ENCODE measurements around the gene PDE6C.

Gene PDE6C

DNA sequence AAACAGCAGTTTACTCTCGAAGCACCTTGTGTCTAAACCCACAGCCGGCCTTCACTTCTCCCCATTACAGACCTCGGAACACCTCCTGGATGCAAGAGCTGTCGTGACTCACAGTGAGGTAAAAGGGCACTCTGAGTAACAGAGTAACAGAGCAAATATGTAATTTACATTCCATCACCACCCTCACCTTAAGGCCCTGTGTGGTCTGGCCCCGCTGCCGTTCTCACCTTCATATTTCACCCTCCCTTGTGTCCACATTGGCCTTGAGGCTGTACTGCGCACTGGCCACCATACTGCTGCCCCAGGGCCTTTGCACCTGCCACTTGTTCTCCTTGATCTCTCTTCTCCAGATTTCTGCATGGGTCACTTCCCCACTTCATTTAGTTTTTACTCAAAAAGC lies 33.2 kb upstream of the PDE6C start:
- Histone ChIP-seq H3K9ac (ENCODE audit: low read length) (no peak overlapping the region), H3K27me3 (ENCODE audit: control insufficient read depth in 1 of 2, insufficient read depth in 2 of 2, low read length in 2 of 2) (no peaks in the 10 kb centered on the region), H3K36me3 (ENCODE audit: insufficient read depth, low read length) (no peaks in the 10 kb centered on the region), H3K9me3 (ENCODE audit: low read length) (no peaks in the 10 kb centered on the region), H3K4me3 (ENCODE audit: low read depth in 1 of 2, low read length in 2 of 2) (no peak overlapping the region), H3K27ac (ENCODE audit: low read depth, low read length) (no peak overlapping the region), H3K4me1 (ENCODE audit: insufficient read depth, low read length) (no peaks in the 10 kb centered on the region)

- Histone ChIP-seq H3K27ac (ENCODE audit: low read depth, low read length) (no peak overlapping the region), H3K4me1 (ENCODE audit: insufficient read depth, low read length) (no peaks in the 10 kb centered on the region), H3K4me3 (ENCODE audit: low read depth in 1 of 2, low read length in 2 of 2) (no peak overlapping the region), H3K9ac (ENCODE audit: low read length) (no peak overlapping the region), H3K9me3 (ENCODE audit: low read length) (no peaks in the 10 kb centered on the region), H3K27me3 (ENCODE audit: control insufficient read depth in 1 of 2, insufficient read depth in 2 of 2, low read length in 2 of 2) (no peaks in the 10 kb centered on the region), H3K36me3 (ENCODE audit: insufficient read depth, low read length) (no peaks in the 10 kb centered on the region)
These were observed 32.2 kb upstream of the PDE6C start for GRCh38 chr10:93579985-93580711.

- Histone ChIP-seq H3K27ac (ENCODE audit: low read depth, low read length) (no peak overlapping the region), H3K36me3 (ENCODE audit: insufficient read depth, low read length) (no peaks in the 10 kb centered on the region)
These were observed 31.5 kb upstream of the PDE6C start for GRCh38 chr10:93580828-93581227.

GRCh38 chr10:93584445-93584844 lies 27.9 kb upstream of the PDE6C start:
- no peaks in the 10 kb centered on the region for H3K27me3 ChIP-seq (ENCODE audit: control insufficient read depth in 1 of 2, insufficient read depth in 2 of 2, low read length in 2 of 2)
- no peak overlapping the region for H3K9ac ChIP-seq (ENCODE audit: low read length)
- H3K9me3 ChIP-seq (ENCODE audit: low read length), result no peaks in the 10 kb centered on the region
- H3K4me1 ChIP-seq (ENCODE audit: insufficient read depth, low read length), result no peaks in the 10 kb centered on the region
- no peak overlapping the region for H3K27ac ChIP-seq (ENCODE audit: low read depth, low read length)
- H3K4me3 ChIP-seq (ENCODE audit: low read depth in 1 of 2, low read length in 2 of 2), result no peak overlapping the region
- no peaks in the 10 kb centered on the region for H3K36me3 ChIP-seq (ENCODE audit: insufficient read depth, low read length)

More at GRCh38 chr10:93580828-93581227, 31.5 kb upstream of the PDE6C start:
- Histone ChIP-seq H3K9me3 (ENCODE audit: low read length) (no peaks in the 10 kb centered on the region), H3K4me1 (ENCODE audit: insufficient read depth, low read length) (no peaks in the 10 kb centered on the region), H3K4me3 (ENCODE audit: low read depth in 1 of 2, low read length in 2 of 2) (no peak overlapping the region), H3K9ac (ENCODE audit: low read length) (no peak overlapping the region), H3K27me3 (ENCODE audit: control insufficient read depth in 1 of 2, insufficient read depth in 2 of 2, low read length in 2 of 2) (no peaks in the 10 kb centered on the region)

DNA sequence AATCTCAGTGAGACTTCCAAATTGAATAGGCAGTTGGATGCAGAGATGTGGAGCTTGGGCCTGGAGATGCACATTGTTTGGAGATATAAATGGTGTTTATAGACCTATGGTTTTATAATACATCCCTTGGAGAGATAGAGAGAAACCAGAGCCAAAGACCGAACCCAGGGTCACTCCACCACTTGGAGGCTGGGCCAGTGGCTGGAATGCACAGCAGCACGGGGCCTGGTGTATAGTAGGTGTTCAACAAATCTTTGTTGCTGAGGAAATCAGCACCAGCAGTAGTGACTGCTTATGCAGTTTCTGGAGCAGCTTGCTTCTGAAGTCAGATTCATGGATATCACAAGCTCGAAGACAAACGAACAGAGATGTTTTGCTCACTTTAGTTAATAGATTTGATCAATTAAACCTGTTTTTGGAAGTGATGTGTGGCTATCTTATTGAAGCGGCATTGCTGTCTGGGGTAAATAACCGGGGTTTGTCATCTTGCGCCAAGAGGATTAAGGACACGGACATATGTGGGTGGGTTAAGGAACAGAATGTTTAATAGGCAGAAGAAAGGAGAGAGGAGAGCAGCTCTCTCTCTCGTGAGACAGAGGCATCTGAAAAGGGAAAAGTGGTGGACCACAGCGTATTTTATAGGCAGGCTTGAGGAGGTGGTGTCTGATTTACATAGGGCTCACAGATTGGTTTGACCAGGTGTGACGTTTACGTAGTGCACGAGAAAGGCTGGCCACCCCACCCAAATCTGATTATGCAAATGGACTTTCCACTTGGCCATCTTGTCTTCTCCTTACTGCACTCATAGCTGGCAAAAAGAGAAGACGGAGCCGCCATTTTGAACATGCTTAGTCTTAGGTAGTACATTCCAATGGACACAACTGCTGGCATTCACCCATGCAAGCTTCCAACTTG lies 22.4 kb upstream of the PDE6C start:
- Histone ChIP-seq H3K4me1 (ENCODE audit: insufficient read depth, low read length) (no peaks in the 10 kb centered on the region), H3K27ac (ENCODE audit: low read depth, low read length) (no peak overlapping the region), H3K27me3 (ENCODE audit: control insufficient read depth in 1 of 2, insufficient read depth in 2 of 2, low read length in 2 of 2) (no peaks in the 10 kb centered on the region), H3K4me3 (ENCODE audit: low read depth in 1 of 2, low read length in 2 of 2) (no peak overlapping the region), H3K36me3 (ENCODE audit: insufficient read depth, low read length) (no peaks in the 10 kb centered on the region), H3K9me3 (ENCODE audit: low read length) (no peaks in the 10 kb centered on the region), H3K9ac (ENCODE audit: low read length) (no peak overlapping the region)

DNA sequence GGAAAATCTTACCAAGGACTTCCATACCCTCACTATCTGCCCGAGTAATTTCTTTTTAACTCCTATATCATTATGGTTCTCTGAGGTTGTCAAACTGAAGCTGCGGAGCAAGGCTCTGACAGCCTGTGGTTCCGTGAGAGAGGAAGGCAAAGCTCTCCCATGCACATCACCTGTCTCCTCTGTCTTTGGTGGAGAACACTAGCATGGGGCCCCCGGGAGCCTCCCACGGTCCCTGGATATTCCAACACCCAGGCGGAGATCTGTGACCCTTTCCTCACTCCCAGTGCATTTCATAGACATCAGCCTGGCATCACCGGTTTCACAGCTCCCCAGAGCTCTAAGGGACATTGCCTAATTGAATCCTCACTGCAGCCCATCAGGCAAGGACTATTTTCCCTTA lies 21.7 kb upstream of the PDE6C start:
- no peak overlapping the region for H3K4me3 ChIP-seq (ENCODE audit: low read depth in 1 of 2, low read length in 2 of 2)
- no peaks in the 10 kb centered on the region for H3K36me3 ChIP-seq (ENCODE audit: insufficient read depth, low read length)
- no peak overlapping the region for H3K9ac ChIP-seq (ENCODE audit: low read length)
- H3K27me3 ChIP-seq (ENCODE audit: control insufficient read depth in 1 of 2, insufficient read depth in 2 of 2, low read length in 2 of 2), result no peaks in the 10 kb centered on the region
- no peaks in the 10 kb centered on the region for H3K9me3 ChIP-seq (ENCODE audit: low read length)
- H3K27ac ChIP-seq (ENCODE audit: low read depth, low read length), result no peak overlapping the region
- no peaks in the 10 kb centered on the region for H3K4me1 ChIP-seq (ENCODE audit: insufficient read depth, low read length)

GRCh38 chr10:93591065-93591808 lies 21.1 kb upstream of the PDE6C start:
- no peaks in the 10 kb centered on the region for H3K36me3 ChIP-seq (ENCODE audit: insufficient read depth, low read length)
- no peak overlapping the region for H3K4me3 ChIP-seq (ENCODE audit: low read depth in 1 of 2, low read length in 2 of 2)
- no peaks in the 10 kb centered on the region for H3K4me1 ChIP-seq (ENCODE audit: insufficient read depth, low read length)
- no peak overlapping the region for H3K9ac ChIP-seq (ENCODE audit: low read length)
- no peak overlapping the region for H3K27ac ChIP-seq (ENCODE audit: low read depth, low read length)
- no peaks in the 10 kb centered on the region for H3K9me3 ChIP-seq (ENCODE audit: low read length)
- H3K27me3 ChIP-seq (ENCODE audit: control insufficient read depth in 1 of 2, insufficient read depth in 2 of 2, low read length in 2 of 2), result no peaks in the 10 kb centered on the region

- no peaks in the 10 kb centered on the region for H3K27me3 ChIP-seq (ENCODE audit: control insufficient read depth in 1 of 2, insufficient read depth in 2 of 2, low read length in 2 of 2)
- H3K36me3 ChIP-seq (ENCODE audit: insufficient read depth, low read length), result no peaks in the 10 kb centered on the region
- H3K4me3 ChIP-seq (ENCODE audit: low read depth in 1 of 2, low read length in 2 of 2), result no peak overlapping the region
- H3K27ac ChIP-seq (ENCODE audit: low read depth, low read length), result no peak overlapping the region
- no peak overlapping the region for H3K9ac ChIP-seq (ENCODE audit: low read length)
- H3K9me3 ChIP-seq (ENCODE audit: low read length), result no peaks in the 10 kb centered on the region
- no peaks in the 10 kb centered on the region for H3K4me1 ChIP-seq (ENCODE audit: insufficient read depth, low read length)
These were observed 19.1 kb upstream of the PDE6C start for GRCh38 chr10:93593254-93593653.

DNA sequence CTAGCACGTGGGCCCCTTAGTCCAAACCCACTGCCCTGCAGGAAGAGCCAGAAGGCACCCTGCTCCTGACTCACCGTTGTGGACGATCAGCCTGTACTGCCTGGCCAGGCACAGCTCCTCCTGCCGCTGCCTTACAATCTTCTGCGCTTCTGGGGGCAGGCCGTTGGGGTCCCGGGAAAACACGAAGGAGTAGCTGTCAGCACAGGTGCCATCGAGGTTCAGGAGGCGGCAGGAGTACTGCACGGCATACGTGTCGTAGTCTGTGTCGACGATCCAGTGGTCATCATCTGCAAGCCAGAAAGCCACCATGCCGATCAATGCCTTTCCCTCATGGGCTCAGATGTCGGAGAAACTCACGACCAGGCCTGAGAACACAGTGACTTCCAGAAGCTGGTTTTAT lies 18.6 kb upstream of the PDE6C start:
- H3K27me3 ChIP-seq (ENCODE audit: control insufficient read depth in 1 of 2, insufficient read depth in 2 of 2, low read length in 2 of 2), result no peaks in the 10 kb centered on the region
- H3K9ac ChIP-seq (ENCODE audit: low read length), result no peak overlapping the region
- H3K36me3 ChIP-seq (ENCODE audit: insufficient read depth, low read length), result no peaks in the 10 kb centered on the region
- H3K4me1 ChIP-seq (ENCODE audit: insufficient read depth, low read length), result no peaks in the 10 kb centered on the region
- H3K4me3 ChIP-seq (ENCODE audit: low read depth in 1 of 2, low read length in 2 of 2), result no peak overlapping the region
- no peak overlapping the region for H3K27ac ChIP-seq (ENCODE audit: low read depth, low read length)
- no peaks in the 10 kb centered on the region for H3K9me3 ChIP-seq (ENCODE audit: low read length)

DNA sequence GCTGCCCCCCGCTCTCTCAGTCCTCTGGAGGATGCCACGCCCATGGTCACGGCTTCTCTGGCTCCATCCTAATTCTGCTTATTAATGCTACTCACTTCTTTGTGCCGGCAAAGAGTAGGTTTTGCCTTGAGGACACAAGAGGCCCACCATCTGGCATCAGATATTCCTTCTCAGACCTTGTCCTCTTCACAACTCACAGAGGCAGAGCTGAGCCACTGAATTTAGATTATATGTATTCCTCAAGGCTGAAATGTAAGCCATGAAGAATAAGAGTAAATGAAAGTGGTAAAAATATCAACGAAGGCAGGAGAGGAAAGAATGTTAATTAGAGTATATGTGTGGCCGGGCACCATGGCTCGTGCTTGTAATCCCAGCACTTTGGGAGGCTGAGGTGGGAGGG lies 17.8 kb upstream of the PDE6C start:
- no peak overlapping the region for H3K4me3 ChIP-seq (ENCODE audit: low read depth in 1 of 2, low read length in 2 of 2)
- no peak overlapping the region for H3K9ac ChIP-seq (ENCODE audit: low read length)
- no peak overlapping the region for H3K27ac ChIP-seq (ENCODE audit: low read depth, low read length)
- H3K9me3 ChIP-seq (ENCODE audit: low read length), result no peaks in the 10 kb centered on the region
- H3K36me3 ChIP-seq (ENCODE audit: insufficient read depth, low read length), result no peaks in the 10 kb centered on the region
- H3K27me3 ChIP-seq (ENCODE audit: control insufficient read depth in 1 of 2, insufficient read depth in 2 of 2, low read length in 2 of 2), result no peaks in the 10 kb centered on the region
- H3K4me1 ChIP-seq (ENCODE audit: insufficient read depth, low read length), result no peaks in the 10 kb centered on the region

GRCh38 chr10:93595378-93596161 lies 16.8 kb upstream of the PDE6C start:
- no peak overlapping the region for H3K9ac ChIP-seq (ENCODE audit: low read length)
- H3K9me3 ChIP-seq (ENCODE audit: low read length), result no peaks in the 10 kb centered on the region
- no peaks in the 10 kb centered on the region for H3K27me3 ChIP-seq (ENCODE audit: control insufficient read depth in 1 of 2, insufficient read depth in 2 of 2, low read length in 2 of 2)
- no peaks in the 10 kb centered on the region for H3K4me1 ChIP-seq (ENCODE audit: insufficient read depth, low read length)
- no peak overlapping the region for H3K4me3 ChIP-seq (ENCODE audit: low read depth in 1 of 2, low read length in 2 of 2)
- no peaks in the 10 kb centered on the region for H3K36me3 ChIP-seq (ENCODE audit: insufficient read depth, low read length)
- H3K27ac ChIP-seq (ENCODE audit: low read depth, low read length), result no peak overlapping the region

All from muscle layer of colon (tissue), 2 donors.